DOHH2 (cell line): ENCODE results near the gene XPO6.

Source experiments
- H3F3A ChIP-seq: fragments of 200-600 bp; sonication (generic), shearing (Covaris generic); 2 replicates; pipeline ENCODE4 v1.6.0; 2016; ENCODE audit warnings: antibody characterized with exemption, mild to moderate bottlenecking; ENCODE audit not compliant: control insufficient read depth, insufficient read depth
- H3K27ac ChIP-seq: fragments of 200-600 bp; sonication (generic); 2 replicates; pipeline ENCODE4 v1.5.1; 2014; ENCODE audit warnings: low read depth, mild to moderate bottlenecking, low read length, moderate library complexity
- H3K27me3 ChIP-seq: fragments of 200-600 bp; sonication (generic); 2 replicates; pipeline ENCODE4 v1.6.1; 2014; ENCODE audit warnings: mild to moderate bottlenecking, low read length, mixed read lengths; ENCODE audit not compliant: control insufficient read depth
- H3K36me3 ChIP-seq: fragments of 200-600 bp; sonication (generic); 2 replicates; pipeline ENCODE4 v1.6.1; 2014; ENCODE audit warnings: mild to moderate bottlenecking, low read length, moderate library complexity, mixed read lengths; ENCODE audit not compliant: control insufficient read depth
- H3K4me1 ChIP-seq: fragments of 200-600 bp; sonication (generic); 2 replicates; pipeline ENCODE4 v1.6.1; 2014; ENCODE audit warnings: mild to moderate bottlenecking, low read length, mixed read lengths; ENCODE audit not compliant: control insufficient read depth
- H3K4me2 ChIP-seq: fragments of 200-600 bp; sonication (generic); 2 replicates; pipeline ENCODE4 v1.6.0; 2014; ENCODE audit warnings: mild to moderate bottlenecking, low read length, moderate library complexity
- H3K4me3 ChIP-seq: fragments of 200-600 bp; sonication (generic); 2 replicates; pipeline ENCODE4 v1.5.1; 2014; ENCODE audit warnings: mild to moderate bottlenecking, low read length, mixed read lengths
- H3K79me2 ChIP-seq: fragments of 200-600 bp; sonication (generic); 2 replicates; pipeline ENCODE4 v1.6.1; 2014; ENCODE audit warnings: mild to moderate bottlenecking, low read length, mixed read lengths; ENCODE audit not compliant: control insufficient read depth
- H3K9me2 ChIP-seq: fragments of 200-600 bp; sonication (generic); replicated peaks from 2 replicates; pipeline ENCODE4 v1.6.1; 2014; ENCODE audit warnings: mild to moderate bottlenecking, low read length, mixed read lengths; ENCODE audit not compliant: control insufficient read depth
- H3K9me3 ChIP-seq: fragments of 200-600 bp; sonication (generic); 2 replicates; pipeline ENCODE4 v1.6.1; 2014; ENCODE audit warnings: antibody characterized with exemption, low read length, mixed read lengths; ENCODE audit not compliant: control insufficient read depth, insufficient read depth
- H4K20me1 ChIP-seq: fragments of 200-600 bp; sonication (generic); 2 replicates; pipeline ENCODE4 v1.6.0; 2014; ENCODE audit warnings: low read depth, mild to moderate bottlenecking, antibody characterized with exemption, low read length, moderate library complexity; ENCODE audit not compliant: control insufficient read depth, insufficient read depth
- CTCF ChIP-seq: fragments of 200-600 bp; sonication (generic); IDR thresholded peaks from one replicate; pipeline ENCODE4 v1.5.1; 2014; ENCODE audit warnings: antibody characterized with exemption, mild to moderate bottlenecking, low read depth, low read length; ENCODE audit not compliant: poor library complexity, severe bottlenecking
- EZH2phosphoT487 ChIP-seq: fragments of 200-600 bp; sonication (generic); IDR thresholded peaks from 2 replicates; pipeline ENCODE4 v1.6.1; 2017; ENCODE audit warnings: borderline replicate concordance, mild to moderate bottlenecking, antibody characterized with exemption, low read length, moderate library complexity, mixed read lengths

Gene XPO6

GRCh38 chr16:28175715-28176114 is 36.0 kb downstream of the XPO6 start:
- no peaks in the 10 kb centered on the region for H3K9me2 ChIP-seq
- H3K4me3 ChIP-seq = no peak overlapping the region
- TF ChIP-seq CTCF (no peak), EZH2phosphoT487 (no peak)
- peaks cover 74% of the 10 kb centered on the region for H3K36me3 ChIP-seq
- H3K27ac ChIP-seq = no peak overlapping the region
- H3K9me3 ChIP-seq = no peaks in the 10 kb centered on the region
- H4K20me1 ChIP-seq = peaks cover 8% of the 10 kb centered on the region; the same call in 1 of the 2 replicates
- H3K79me2 ChIP-seq = peaks cover 78% of the 10 kb centered on the region
- no peak overlapping the region for H3K4me2 ChIP-seq
- H3F3A ChIP-seq = 0 out of 2 replicates have a peak, but pooled peaks cover 2% of the 10 kb centered on the region
- no peaks in the 10 kb centered on the region for H3K4me1 ChIP-seq
- no peaks in the 10 kb centered on the region for H3K27me3 ChIP-seq

DNA sequence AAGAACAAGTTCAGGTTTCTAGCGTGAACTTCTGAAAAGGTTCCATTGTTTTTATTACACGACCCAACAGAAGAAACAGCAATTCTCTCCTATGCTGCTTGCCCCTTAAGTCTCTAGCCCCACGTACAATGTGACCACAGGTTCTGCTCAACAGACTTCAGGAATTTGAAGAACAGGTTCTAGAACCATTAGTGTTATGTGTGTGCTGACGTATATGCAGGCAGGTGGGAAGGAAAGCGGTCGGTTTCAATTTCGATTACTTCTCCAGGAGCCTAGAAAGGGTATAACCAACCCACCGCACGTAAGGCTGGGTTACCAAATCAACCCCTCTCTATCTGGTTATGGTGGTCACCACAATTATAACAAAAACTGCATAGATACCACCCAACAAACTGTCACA is 39.4 kb downstream of the XPO6 start:
- no peaks in the 10 kb centered on the region for H3K9me3 ChIP-seq
- TF ChIP-seq CTCF = no peak
- TF ChIP-seq EZH2phosphoT487 = no peak
- peaks cover 10% of the 10 kb centered on the region; the same call in 1 of the 2 replicates for H4K20me1 ChIP-seq
- H3K4me1 ChIP-seq = peaks cover 4% of the 10 kb centered on the region; the same call in 1 of the 2 replicates
- H3K9me2 ChIP-seq = no peaks in the 10 kb centered on the region
- H3K36me3 ChIP-seq = peaks cover 81% of the 10 kb centered on the region
- H3K27me3 ChIP-seq = no peaks in the 10 kb centered on the region
- H3K79me2 ChIP-seq = peaks cover 47% of the 10 kb centered on the region
- no peak overlapping the region for H3K27ac ChIP-seq
- no peak overlapping the region for H3K4me2 ChIP-seq
- H3F3A ChIP-seq = 0 out of 2 replicates have a peak, but pooled peaks cover 5% of the 10 kb centered on the region
- no peak overlapping the region for H3K4me3 ChIP-seq

- Histone ChIP-seq H3K27me3 (no peaks in the 10 kb centered on the region), H3K9me3 (no peaks in the 10 kb centered on the region), H3K4me1 (peaks cover 9% of the 10 kb centered on the region), H4K20me1 (peaks cover 13% of the 10 kb centered on the region; the same call in 1 of the 2 replicates), H3K27ac (no peak overlapping the region), H3F3A (0 out of 2 replicates have a peak, but pooled peaks cover 5% of the 10 kb centered on the region), H3K36me3 (peaks cover 81% of the 10 kb centered on the region), H3K4me2 (no peak overlapping the region), H3K4me3 (no peak overlapping the region), H3K9me2 (no peaks in the 10 kb centered on the region), H3K79me2 (peaks cover 45% of the 10 kb centered on the region)
- no peak for TF ChIP-seq CTCF
- TF ChIP-seq EZH2phosphoT487 = no peak
Observed at GRCh38 chr16:28171816-28172215, 39.9 kb downstream of the XPO6 start.
